PC-9 (cell line): ENCODE results near the gene SETDB2. TPM values are rescaled to one million over a fixed set of nuclear protein-coding genes. Genes with fewer than 3 reads are reported as not detected.

ENCODE experiments used
- BruUV-seq: library from RNA; stranded (reverse); fragments of 400-500 nt; replicated peaks from 2 replicates; lab custom pipeline; 2021; lab: Mats Ljungman, UMichigan
- CTCF ChIA-PET: fragments of 300-600 bp; sonication (Branson Sonifier 250); formaldehyde crosslinking; loops from one replicate; lab custom pipeline; 2022; ENCODE audit warnings: antibody characterized with exemption; lab: Charles Lee
- POLR2A ChIA-PET: fragments of 300-600 bp; sonication (Branson Sonifier 250); formaldehyde crosslinking; loops from one replicate; lab custom pipeline; 2022; ENCODE audit warnings: antibody characterized with exemption; ENCODE audit not compliant: unreplicated experiment; lab: Charles Lee
- DNase-seq, 2 experiments: peaks; one replicate each; pipeline versions ENCODE4 v3.0.0 to v3.0.0-alpha.2; 2015 to 2022; ENCODE audit warnings: mixed read lengths in 1 of 2
- H2AFZ ChIP-seq: fragments of 200-600 bp; sonication (generic); 2 replicates; pipeline ENCODE4 v1.8.1; 2017; ENCODE audit warnings: antibody characterized with exemption
- H3F3A ChIP-seq: fragments of 200-600 bp; sonication (generic); 2 replicates; pipeline ENCODE4 v1.8.1; 2017; ENCODE audit warnings: antibody characterized with exemption, mild to moderate bottlenecking, low read depth; ENCODE audit not compliant: insufficient read depth
- H3K27ac ChIP-seq: fragments of 200-600 bp; sonication (generic); 2 replicates; pipeline ENCODE4 v1.6.1; 2016; ENCODE audit warnings: mixed run types
- H3K27me3 ChIP-seq: fragments of 200-600 bp; sonication (generic); 2 replicates; pipeline ENCODE4 v1.6.1; 2016; ENCODE audit warnings: low read depth, mixed run types; ENCODE audit not compliant: insufficient read depth
- H3K36me3 ChIP-seq: fragments of 200-600 bp; sonication (generic); 2 replicates; pipeline ENCODE4 v1.6.1; 2016; ENCODE audit warnings: low read depth, mixed run types
- H3K4me1 ChIP-seq: fragments of 200-600 bp; sonication (generic); replicated peaks from 2 replicates; pipeline ENCODE4 v1.6.1; 2016; ENCODE audit warnings: mixed run types; ENCODE audit not compliant: insufficient read depth
- H3K4me2 ChIP-seq: fragments of 200-600 bp; sonication (generic); 2 replicates; pipeline ENCODE4 v1.6.1; 2017; ENCODE audit warnings: mixed run types
- H3K4me3 ChIP-seq: fragments of 200-600 bp; sonication (generic); 2 replicates; pipeline ENCODE4 v1.6.1; 2016; ENCODE audit warnings: mixed run types
- H3K79me2 ChIP-seq: fragments of 200-600 bp; sonication (generic); 2 replicates; pipeline ENCODE4 v1.6.1; 2017; ENCODE audit warnings: low read depth, mixed run types
- H3K9me2 ChIP-seq: fragments of 200-600 bp; sonication (generic); 2 replicates; pipeline ENCODE4 v1.8.1; 2017; ENCODE audit warnings: mild to moderate bottlenecking; ENCODE audit not compliant: insufficient read depth
- H3K9me3 ChIP-seq: fragments of 200-600 bp; sonication (generic); 2 replicates; pipeline ENCODE4 v1.8.1; 2016; ENCODE audit warnings: low read depth; ENCODE audit not compliant: insufficient read depth
- H4K20me1 ChIP-seq: fragments of 200-600 bp; sonication (generic); 2 replicates; pipeline ENCODE4 v1.8.1; 2017; ENCODE audit not compliant: insufficient read depth
- CTCF ChIP-seq: fragments of 200-600 bp; sonication (generic); conservative IDR thresholded peaks from 2 replicates; pipeline ENCODE4 v1.6.1; 2017; ENCODE audit warnings: mixed run types, antibody characterized with exemption, mild to moderate bottlenecking, moderate library complexity
- EZH2 ChIP-seq: fragments of 200-600 bp; sonication (generic); IDR thresholded peaks from 2 replicates; pipeline ENCODE4 v1.8.0; 2017; ENCODE audit warnings: antibody characterized with exemption, low read depth
- intact Hi-C: fragments of 100-400 bp; cut with micrococcal nuclease; formaldehyde crosslinking; loops from one replicate; pipeline ENCODE4 v1.10.0; 2022; ENCODE audit not compliant: unreplicated experiment
- total RNA-seq: library from RNA; stranded (reverse); gene quantifications from 2 replicates; pipeline ENCODE4 v1.2.3, GENCODE V29; 2021

SETDB2 gene
- total RNA-seq, 1 experiment from 2014 or later = 6.9 TPM

DNA sequence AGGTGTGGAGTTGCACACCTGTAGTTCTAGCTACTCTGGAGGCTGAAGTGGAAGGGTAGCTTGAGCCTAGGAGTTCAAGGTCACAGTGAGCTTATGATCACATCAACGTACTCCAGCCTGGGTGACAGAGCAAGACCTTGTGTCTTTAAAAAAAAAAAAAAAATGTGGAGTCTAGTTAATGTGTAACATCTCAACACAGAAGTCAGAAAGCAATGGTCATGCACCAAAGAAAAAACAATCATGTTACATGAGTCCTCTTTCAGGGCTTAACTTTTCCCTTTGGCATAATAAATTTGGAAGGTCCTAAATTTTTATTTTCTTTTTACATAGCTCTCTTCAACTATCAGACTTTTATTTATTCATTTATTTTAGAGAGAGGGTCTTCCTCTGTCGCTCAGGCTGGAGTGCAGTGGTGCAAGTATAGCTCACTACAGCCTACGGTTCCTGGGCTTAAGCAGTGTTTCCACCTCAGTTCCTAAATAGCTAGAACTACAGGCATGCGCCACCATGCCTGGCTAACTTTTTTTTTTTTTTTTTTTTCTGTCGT lies 22.3 kb downstream of the SETDB2 start:
- no TSS peak for BruUV-seq
- Histone ChIP-seq H3K4me2 (no peak overlapping the region), H3K4me1 (no peaks in the 10 kb centered on the region), H3K36me3 (0 out of 2 replicates have a peak, but pooled peaks cover 10% of the 10 kb centered on the region), H3K9me3 (peaks cover 9% of the 10 kb centered on the region), H3K27me3 (no peaks in the 10 kb centered on the region), H3K79me2 (no peaks in the 10 kb centered on the region), H3K4me3 (no peak overlapping the region), H2AFZ (no peak overlapping the region), H4K20me1 (peaks cover 4% of the 10 kb centered on the region; the same call in 1 of the 2 replicates), H3K27ac (no peak overlapping the region), H3F3A (no peaks in the 10 kb centered on the region), H3K9me2 (no peaks in the 10 kb centered on the region)
- TF ChIP-seq CTCF (no peak), EZH2 (no peak)
- CTCF ChIA-PET = interaction anchor here (0.6 kb wide), 1 partner anchor 530 kb away, joined by 5 read pairs; no protein-coding TSS in a partner anchor
- intact Hi-C loops = no loop called here
- POLR2A ChIA-PET = no interaction called here
- DNase-seq = no peak

GRCh38 chr13:49472186-49472585 lies 28.1 kb downstream of the SETDB2 start:
- no peaks in the 10 kb centered on the region for H3K79me2 ChIP-seq
- H3K4me3 ChIP-seq = no peak overlapping the region
- peaks cover 4% of the 10 kb centered on the region; the same call in 1 of the 2 replicates for H4K20me1 ChIP-seq
- no peak overlapping the region for H2AFZ ChIP-seq
- no peak overlapping the region for H3K27ac ChIP-seq
- intact Hi-C loops = no loop called here
- no peaks in the 10 kb centered on the region for H3K27me3 ChIP-seq
- ChIA-PET CTCF (no interaction called here), POLR2A (no interaction called here)
- no peak for DNase-seq
- no TSS peak for BruUV-seq
- TF ChIP-seq CTCF (no peak), EZH2 (no peak)
- no peaks in the 10 kb centered on the region for H3K9me2 ChIP-seq
- no peaks in the 10 kb centered on the region for H3K36me3 ChIP-seq
- H3K4me1 ChIP-seq = no peaks in the 10 kb centered on the region
- no peaks in the 10 kb centered on the region for H3K9me3 ChIP-seq
- H3F3A ChIP-seq = no peaks in the 10 kb centered on the region
- no peak overlapping the region for H3K4me2 ChIP-seq

DNA sequence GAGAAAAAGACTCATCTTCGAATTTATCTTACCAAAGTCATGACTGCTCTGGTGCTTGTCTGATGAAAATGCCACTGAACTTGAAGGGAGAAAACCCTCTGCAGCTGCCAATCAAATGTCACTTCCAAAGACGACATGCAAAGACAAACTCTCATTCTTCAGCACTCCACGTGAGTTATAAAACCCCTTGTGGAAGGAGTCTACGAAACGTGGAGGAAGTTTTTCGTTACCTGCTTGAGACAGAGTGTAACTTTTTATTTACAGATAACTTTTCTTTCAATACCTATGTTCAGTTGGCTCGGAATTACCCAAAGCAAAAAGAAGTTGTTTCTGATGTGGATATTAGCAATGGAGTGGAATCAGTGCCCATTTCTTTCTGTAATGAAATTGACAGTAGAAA lies 32.5 kb downstream of the SETDB2 start:
- no peaks in the 10 kb centered on the region for H3K4me1 ChIP-seq
- H3K9me2 ChIP-seq = no peaks in the 10 kb centered on the region
- H3K9me3 ChIP-seq = no peaks in the 10 kb centered on the region
- H3K79me2 ChIP-seq = no peaks in the 10 kb centered on the region
- ChIA-PET POLR2A (no interaction called here), CTCF (no interaction called here)
- no peak for DNase-seq
- TF ChIP-seq CTCF (no peak), EZH2 (no peak)
- no peaks in the 10 kb centered on the region for H3K36me3 ChIP-seq
- no peaks in the 10 kb centered on the region for H4K20me1 ChIP-seq
- no peak overlapping the region for H3K27ac ChIP-seq
- no peak overlapping the region for H2AFZ ChIP-seq
- no peaks in the 10 kb centered on the region for H3K27me3 ChIP-seq
- no TSS peak for BruUV-seq
- H3K4me3 ChIP-seq = no peak overlapping the region
- H3K4me2 ChIP-seq = no peak overlapping the region
- H3F3A ChIP-seq = no peaks in the 10 kb centered on the region
- intact Hi-C loops = no loop called here
